ENCODE results near the gene CDIP1. TPM values are rescaled to one million over a fixed set of nuclear protein-coding genes. Genes with fewer than 3 reads are reported as not detected.
"Not testable (repeated sequence)": the region's sequence is repeated elsewhere in the genome, so short reads cannot be mapped to it uniquely, and the experiment has no call there.

CDIP1 gene
- total RNA-seq, 4 donors from 2014 or later, result 16.2 to 40.2 (median 24.0) TPM

- no peak overlapping the region for H3K27ac ChIP-seq
- H3K9me3 ChIP-seq, result no peaks in the 10 kb centered on the region
- DNase-seq (ENCODE audit: low spot score in 2 of 2), result no peak
- WGBS, 2 donors, result 86 to 89% methylated on average over 13 of the region's 13 CpGs
- no peak overlapping the region for H3K4me3 ChIP-seq
- H3K4me1 ChIP-seq, result no peaks in the 10 kb centered on the region
- H3K27me3 ChIP-seq, result no peaks in the 10 kb centered on the region
- no peaks in the 10 kb centered on the region for H3K36me3 ChIP-seq
- TF ChIP-seq CTCF (IDR thresholded peaks at IDR 0.05), result no peak
Measured at GRCh38 chr16:4578961-4579530, 40.5 kb upstream of the CDIP1 start.

GRCh38 chr16:4576008-4576407 is 37.4 kb upstream of the CDIP1 start:
- Histone ChIP-seq H3K27ac (no peak overlapping the region), H3K9me3 (no peaks in the 10 kb centered on the region), H3K4me3 (no peak overlapping the region), H3K4me1 (no peaks in the 10 kb centered on the region), H3K36me3 (no peaks in the 10 kb centered on the region), H3K27me3 (no peaks in the 10 kb centered on the region)
- no peak for DNase-seq (ENCODE audit: low spot score in 2 of 2)
- 89 to 95% methylated on average over 9 to 12 of the region's 15 CpGs for WGBS, 2 donors
- TF ChIP-seq EP300 (IDR thresholded peaks at IDR 0.05) (no peak), CTCF (IDR thresholded peaks at IDR 0.05) (no peak), POLR2A (IDR thresholded peaks at IDR 0.05) (no peak)

- TF ChIP-seq POLR2A (IDR thresholded peaks at IDR 0.05) (no peak), EP300 (IDR thresholded peaks at IDR 0.05) (no peak), CTCF (IDR thresholded peaks at IDR 0.05) (no peak)
Measured at GRCh38 chr16:4574919-4575705, 36.5 kb upstream of the CDIP1 start.

GRCh38 chr16:4573926-4574325 is 35.4 kb upstream of the CDIP1 start:
- not testable (repeated sequence) for H3K36me3 ChIP-seq; H3K9me3 ChIP-seq; H3K27ac ChIP-seq; H3K4me1 ChIP-seq; H3K4me3 ChIP-seq; DNase-seq (ENCODE audit: low spot score in 2 of 2); H3K27me3 ChIP-seq
- WGBS, 2 donors, result 75 to 83% methylated on average over 7 of the region's 7 CpGs

More at GRCh38 chr16:4574919-4575705, 36.5 kb upstream of the CDIP1 start:
- H3K4me1 ChIP-seq, result no peaks in the 10 kb centered on the region
- no peaks in the 10 kb centered on the region for H3K9me3 ChIP-seq
- H3K27ac ChIP-seq, result no peak overlapping the region
- H3K27me3 ChIP-seq, result no peaks in the 10 kb centered on the region
- no peak overlapping the region for H3K4me3 ChIP-seq
- H3K36me3 ChIP-seq, result no peaks in the 10 kb centered on the region
- DNase-seq (ENCODE audit: low spot score in 2 of 2), result no peak
- WGBS, 2 donors, result 61 to 80% methylated on average over 6 to 9 of the region's 11 CpGs

GRCh38 chr16:4572715-4573114 is 34.1 kb upstream of the CDIP1 start:
- Histone ChIP-seq H3K4me1 (no peaks in the 10 kb centered on the region), H3K27ac (no peak overlapping the region), H3K36me3 (no peaks in the 10 kb centered on the region), H3K9me3 (no peaks in the 10 kb centered on the region), H3K27me3 (no peaks in the 10 kb centered on the region), H3K4me3 (no peak overlapping the region)
- no peak for DNase-seq (ENCODE audit: low spot score in 2 of 2)
- 61 to 69% methylated on average over 4 of the region's 4 CpGs for WGBS, 2 donors
- TF ChIP-seq EP300 (IDR thresholded peaks at IDR 0.05) (no peak), POLR2A (IDR thresholded peaks at IDR 0.05) (no peak), CTCF (IDR thresholded peaks at IDR 0.05) (no peak)
